ENCODE results near the gene SEC22C. TPM values are rescaled to one million over a fixed set of nuclear protein-coding genes. Genes with fewer than 3 reads are reported as not detected.

Gene SEC22C
- polyA plus RNA-seq, 1 donor (not counting 4 experiments of a cell fraction or from before 2014, with no cell fraction given) = 58.4 TPM

GRCh38 chr3:42526616-42527367 lies 55.0 kb downstream of the SEC22C start:
- dilution Hi-C loops (cut with MboI; ENCODE audit: extremely low pct_ligation_motif_present, low sequenced_read_pairs) = no loop called here
- no peaks in the 10 kb centered on the region for H3K9me1 ChIP-seq (ENCODE audit: control insufficient read depth, extremely low read depth, insufficient read depth, low read length)
- no peak overlapping the region for H3K4me2 ChIP-seq (ENCODE audit: control insufficient read depth, extremely low read depth, insufficient read depth, low read depth, low read length)
- no peaks in the 10 kb centered on the region for H3K36me3 ChIP-seq (ENCODE audit: control insufficient read depth in 2 of 2, extremely low read depth in 1 of 2, insufficient read depth in 2 of 2, low read length in 2 of 2)
- DNase-seq (ENCODE audit: low read depth, low spot score) (no peak), FAIRE-seq (no peak)
- H3K4me3 ChIP-seq (ENCODE audit: control insufficient read depth in 2 of 3, extremely low read depth in 1 of 3, insufficient read depth in 2 of 3, low read depth in 1 of 3, low read length in 3 of 3) = no peak overlapping the region
- no peak for TF ChIP-seq EZH2 (IDR thresholded peaks at IDR 0.05; ENCODE audit: low read length)
- no peak for TF ChIP-seq CTCF (optimal IDR thresholded peaks at IDR 0.05 in 1 of 3, IDR thresholded peaks at IDR 0.05 in 1 of 3, conservative IDR thresholded peaks at IDR 0.05 in 1 of 3; ENCODE audit: extremely low read depth in 1 of 3, insufficient read depth in 2 of 3, low read length in 3 of 3)
- no peaks in the 10 kb centered on the region for H3K4me1 ChIP-seq (ENCODE audit: control insufficient read depth, extremely low read depth, insufficient read depth, low read length)
- no peak overlapping the region for H3K9ac ChIP-seq (ENCODE audit: control insufficient read depth, extremely low read depth, insufficient read depth, low read length)
- no peaks in the 10 kb centered on the region for H3K79me2 ChIP-seq (ENCODE audit: control insufficient read depth, insufficient read depth, low read length)
- no peaks in the 10 kb centered on the region for H4K20me1 ChIP-seq (ENCODE audit: control insufficient read depth, extremely low read depth, insufficient read depth, low read length)
- H3K27ac ChIP-seq (ENCODE audit: control insufficient read depth, insufficient read depth, low read length) = no peak overlapping the region
- no peak overlapping the region for H2AFZ ChIP-seq (ENCODE audit: control insufficient read depth, low read length)
- H3K27me3 ChIP-seq (ENCODE audit: control insufficient read depth, extremely low read depth, insufficient read depth, low read length) = no peaks in the 10 kb centered on the region
- H3K9me3 ChIP-seq (ENCODE audit: control insufficient read depth, low read depth, low read length) = no peaks in the 10 kb centered on the region

GRCh38 chr3:42525736-42526345 lies 55.9 kb downstream of the SEC22C start:
- Histone ChIP-seq H3K27ac (ENCODE audit: control insufficient read depth, insufficient read depth, low read length) (no peak overlapping the region), H3K27me3 (ENCODE audit: control insufficient read depth, extremely low read depth, insufficient read depth, low read length) (no peaks in the 10 kb centered on the region), H3K79me2 (ENCODE audit: control insufficient read depth, insufficient read depth, low read length) (no peaks in the 10 kb centered on the region), H3K4me2 (ENCODE audit: control insufficient read depth, extremely low read depth, insufficient read depth, low read depth, low read length) (no peak overlapping the region), H3K4me1 (ENCODE audit: control insufficient read depth, extremely low read depth, insufficient read depth, low read length) (no peaks in the 10 kb centered on the region), H2AFZ (ENCODE audit: control insufficient read depth, low read length) (no peak overlapping the region), H3K9ac (ENCODE audit: control insufficient read depth, extremely low read depth, insufficient read depth, low read length) (no peak overlapping the region), H3K9me3 (ENCODE audit: control insufficient read depth, low read depth, low read length) (no peaks in the 10 kb centered on the region), H4K20me1 (ENCODE audit: control insufficient read depth, extremely low read depth, insufficient read depth, low read length) (no peaks in the 10 kb centered on the region), H3K4me3 (ENCODE audit: control insufficient read depth in 2 of 3, extremely low read depth in 1 of 3, insufficient read depth in 2 of 3, low read depth in 1 of 3, low read length in 3 of 3) (no peak overlapping the region), H3K9me1 (ENCODE audit: control insufficient read depth, extremely low read depth, insufficient read depth, low read length) (no peaks in the 10 kb centered on the region), H3K36me3 (ENCODE audit: control insufficient read depth in 2 of 2, extremely low read depth in 1 of 2, insufficient read depth in 2 of 2, low read length in 2 of 2) (no peaks in the 10 kb centered on the region)
- no peak for TF ChIP-seq EZH2 (IDR thresholded peaks at IDR 0.05; ENCODE audit: low read length)
- TF ChIP-seq CTCF (optimal IDR thresholded peaks at IDR 0.05 in 1 of 3, IDR thresholded peaks at IDR 0.05 in 1 of 3, conservative IDR thresholded peaks at IDR 0.05 in 1 of 3; ENCODE audit: extremely low read depth in 1 of 3, insufficient read depth in 2 of 3, low read length in 3 of 3) = no peak
- dilution Hi-C loops (cut with MboI; ENCODE audit: extremely low pct_ligation_motif_present, low sequenced_read_pairs) = no loop called here
- DNase-seq (ENCODE audit: low read depth, low spot score) = no peak
- no peak for FAIRE-seq

All from keratinocyte (primary cell).